Dedifferentiated amniotic fluid mesenchymal stem cell (primary cell): ENCODE results near the gene EIPR1.
"Not testable (repeated sequence)": the region's sequence is repeated elsewhere in the genome, so short reads cannot be mapped to it uniquely, and the experiment has no call there.

Experiments
- DNase-seq: peaks from one replicate; pipeline ENCODE4 v3.0.0-alpha.2; 2016; ENCODE audit errors: extremely low spot score

EIPR1 gene

DNA sequence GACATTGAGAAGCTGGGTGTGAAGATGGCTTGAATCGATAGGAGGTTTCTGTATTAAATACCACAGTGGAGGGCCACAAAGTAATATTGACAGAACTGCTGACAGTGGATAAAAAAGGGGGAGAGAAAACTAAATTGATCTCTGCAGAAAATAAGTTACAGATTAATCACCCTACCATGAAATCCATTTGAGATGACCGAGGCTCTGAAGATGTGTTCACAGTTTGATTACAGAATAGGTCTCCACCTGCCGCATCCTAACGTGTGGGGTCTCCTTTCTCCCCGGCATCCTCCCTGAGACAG, 165.6 kb downstream of the EIPR1 start:
- no peak for DNase-seq

DNA sequence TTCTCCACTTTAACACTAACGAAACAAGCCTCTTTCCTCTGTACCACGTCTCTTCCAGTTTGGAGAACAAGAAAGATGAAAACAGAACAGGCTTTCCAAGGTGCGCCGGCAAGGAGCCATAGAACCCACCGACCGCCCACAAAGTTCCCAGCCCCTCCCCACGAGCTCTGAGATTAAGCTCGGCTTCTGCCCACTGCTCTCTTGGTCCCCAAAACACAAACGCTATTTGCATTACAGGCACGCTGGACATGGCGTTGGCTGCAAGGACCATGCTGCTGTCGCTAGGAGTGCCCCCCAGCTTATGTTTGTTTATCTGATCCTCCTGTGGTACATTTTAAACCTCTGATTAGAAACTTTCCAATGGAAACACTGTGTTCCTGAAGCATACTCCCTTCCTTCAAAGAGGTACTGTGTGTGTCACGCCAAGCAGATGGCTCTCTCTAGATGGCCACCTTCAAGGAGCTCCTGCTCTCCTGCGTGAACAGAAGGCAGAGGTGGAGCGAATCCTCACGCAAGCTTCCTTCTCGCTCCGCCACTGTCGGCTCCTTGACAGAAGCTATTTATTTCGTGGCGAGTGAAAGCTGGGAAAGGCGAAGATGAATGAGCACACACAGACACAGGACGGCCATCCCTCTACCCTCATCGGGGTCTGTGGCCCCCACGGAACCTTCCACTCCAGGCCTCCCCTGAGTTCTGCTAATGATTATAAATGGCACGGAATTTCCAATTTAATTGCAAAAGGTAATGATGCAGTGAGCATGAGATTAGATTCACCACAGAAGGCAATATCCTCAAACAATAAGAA, 166.2 kb downstream of the EIPR1 start:
- no peak for DNase-seq

DNA sequence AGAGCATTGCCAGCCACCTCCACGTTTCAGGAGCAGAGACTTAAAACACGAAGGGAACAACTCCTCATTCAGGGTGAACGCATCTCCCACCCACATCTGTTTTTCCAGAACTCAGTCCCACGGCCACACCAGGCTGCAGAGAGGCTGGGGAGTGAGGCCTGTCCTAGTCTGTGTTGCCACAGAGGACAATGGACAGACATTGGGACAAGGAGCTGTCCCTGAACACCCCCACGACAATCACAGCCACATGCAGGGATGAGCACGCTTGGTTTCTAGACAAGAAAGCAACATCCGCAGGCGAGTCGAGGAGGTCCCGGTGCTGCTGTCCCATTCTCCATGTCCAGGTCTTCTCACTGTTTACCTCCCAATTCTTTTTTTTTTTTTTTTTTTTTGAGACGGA, 167.4 kb downstream of the EIPR1 start:
- DNase-seq, result no peak

DNA sequence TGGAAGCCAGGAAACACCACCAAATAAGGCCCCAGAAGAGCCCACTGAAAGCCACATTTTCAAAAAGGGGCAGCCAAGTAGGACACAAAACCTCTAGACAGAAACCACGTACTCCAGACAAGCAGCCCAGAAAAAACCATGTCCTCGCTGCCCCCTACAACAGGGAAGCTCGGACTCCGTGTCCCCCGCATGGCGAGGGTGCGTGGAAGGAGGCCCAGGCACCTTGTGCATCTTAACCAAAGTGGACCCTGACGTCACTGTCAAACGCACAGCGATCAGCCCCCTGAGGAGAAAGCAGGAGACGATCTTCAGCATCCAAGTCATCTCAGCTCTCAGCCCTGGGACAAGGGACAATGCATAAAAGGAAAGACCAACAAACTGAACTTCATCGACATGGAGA, 168.4 kb downstream of the EIPR1 start:
- DNase-seq, result no peak

DNA sequence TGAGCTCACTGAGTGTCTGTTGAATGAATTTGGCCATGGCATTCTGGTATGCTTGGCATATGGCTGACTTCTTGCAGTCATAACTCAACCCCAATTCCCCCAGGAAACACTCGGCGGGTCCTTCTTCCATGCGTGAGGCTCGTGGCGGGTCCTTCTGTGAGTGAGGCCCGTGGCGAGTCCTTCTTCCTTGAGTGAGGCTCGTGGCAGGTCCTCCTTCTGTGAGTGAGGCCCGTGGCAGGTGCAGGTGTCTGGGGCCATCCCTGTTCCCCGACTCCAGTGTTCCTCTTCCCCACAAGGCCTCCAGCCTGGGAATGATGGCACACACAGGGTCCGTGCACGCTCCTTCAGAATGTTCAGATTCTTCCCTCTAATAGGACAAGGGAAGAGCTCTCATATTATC, 169.0 kb downstream of the EIPR1 start:
- no peak for DNase-seq

DNA sequence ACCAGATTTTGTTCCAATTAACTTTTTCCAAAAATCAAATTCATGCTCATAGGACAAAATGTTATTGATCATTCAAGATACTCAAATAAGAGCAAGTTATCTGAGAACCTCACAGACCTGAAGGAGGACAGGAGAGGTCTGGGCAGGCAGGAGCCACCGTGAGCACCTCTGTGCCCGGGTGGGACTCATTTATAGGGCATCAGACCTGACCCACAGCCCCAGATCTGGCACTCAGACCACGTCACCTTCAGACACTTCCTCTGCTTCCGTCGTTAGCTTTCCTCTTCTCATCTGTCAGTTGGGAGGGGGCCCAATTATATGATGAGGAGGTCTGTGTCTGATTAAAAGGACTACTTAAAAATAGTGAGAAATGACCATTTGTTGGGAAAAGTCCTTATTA, 169.4 kb downstream of the EIPR1 start:
- DNase-seq, result no peak

DNA sequence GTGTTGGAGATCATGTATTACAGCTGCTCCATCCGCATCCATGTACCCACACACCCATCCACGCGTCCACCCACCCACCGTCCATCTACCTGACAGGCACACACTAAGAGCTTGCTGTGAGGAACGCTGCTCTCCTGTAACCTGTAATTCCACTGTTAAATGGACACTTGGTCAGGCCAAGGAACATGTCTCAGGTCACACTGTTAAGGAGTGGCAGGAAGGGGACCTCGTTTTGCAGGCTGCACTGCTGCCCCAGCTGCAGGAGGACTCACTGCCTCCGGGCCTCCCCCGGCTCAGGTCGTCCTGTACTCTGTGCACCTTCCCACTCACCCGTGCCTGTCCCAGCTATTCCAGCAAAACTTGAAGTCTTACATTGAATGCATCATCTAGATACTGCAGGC, 170.5 kb downstream of the EIPR1 start:
- DNase-seq, result no peak

DNA sequence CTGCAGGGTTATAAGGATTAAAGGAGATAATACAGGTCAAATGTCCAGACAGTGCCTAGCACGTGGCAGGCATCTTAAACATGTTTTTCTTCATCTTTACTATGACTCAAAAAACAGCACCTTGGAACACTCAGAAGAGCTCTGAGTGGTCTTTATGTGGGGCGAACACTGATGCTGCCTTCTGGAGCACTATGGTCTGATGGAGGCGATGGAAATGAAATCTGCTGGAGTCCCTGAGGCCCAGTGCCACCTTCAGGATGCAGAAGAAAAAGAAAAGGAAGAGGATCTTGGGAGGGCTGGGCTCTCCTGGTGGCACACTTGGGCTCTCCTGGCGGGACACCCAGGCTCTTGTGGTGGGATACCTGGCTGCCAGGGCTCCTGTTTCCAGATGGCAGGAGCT, 171.8 kb downstream of the EIPR1 start:
- DNase-seq, result no peak

DNA sequence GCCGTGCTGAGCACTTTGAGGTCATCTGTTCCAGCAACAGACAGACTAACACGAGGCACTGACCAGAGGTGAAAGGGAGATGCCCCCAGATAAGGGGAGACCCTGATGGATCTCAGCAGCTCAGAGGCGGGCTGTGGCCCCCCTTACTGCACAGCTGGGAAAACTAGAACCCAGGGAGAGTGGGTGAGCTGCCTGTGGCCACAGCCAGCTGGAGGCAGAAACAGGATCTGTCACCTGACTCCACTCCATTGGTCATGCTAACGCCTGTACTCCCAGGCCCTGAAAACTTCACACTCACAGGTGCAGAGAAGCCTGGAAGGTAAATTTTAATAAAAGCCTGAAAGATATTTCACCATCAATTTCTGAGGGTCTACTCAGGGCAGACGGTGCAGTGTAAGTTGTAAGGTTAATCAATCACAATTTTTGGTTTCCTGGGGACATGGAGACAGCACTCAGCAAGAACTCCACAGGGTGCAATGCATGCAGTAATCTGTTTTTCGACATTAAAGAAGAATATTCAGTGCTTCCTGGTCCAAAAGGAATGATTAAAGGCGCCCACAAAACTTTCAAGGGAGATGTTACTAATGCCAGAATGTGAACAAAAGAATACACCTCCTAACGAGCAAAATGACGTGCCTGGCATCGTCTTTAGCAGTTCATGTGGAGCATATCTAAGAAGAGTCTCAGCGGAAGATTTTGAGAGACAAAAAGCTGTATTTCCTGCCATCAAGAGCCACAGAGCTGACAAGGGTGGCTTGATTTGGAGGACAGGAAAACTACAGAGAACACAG, 173.4 kb downstream of the EIPR1 start:
- DNase-seq, result no peak

DNA sequence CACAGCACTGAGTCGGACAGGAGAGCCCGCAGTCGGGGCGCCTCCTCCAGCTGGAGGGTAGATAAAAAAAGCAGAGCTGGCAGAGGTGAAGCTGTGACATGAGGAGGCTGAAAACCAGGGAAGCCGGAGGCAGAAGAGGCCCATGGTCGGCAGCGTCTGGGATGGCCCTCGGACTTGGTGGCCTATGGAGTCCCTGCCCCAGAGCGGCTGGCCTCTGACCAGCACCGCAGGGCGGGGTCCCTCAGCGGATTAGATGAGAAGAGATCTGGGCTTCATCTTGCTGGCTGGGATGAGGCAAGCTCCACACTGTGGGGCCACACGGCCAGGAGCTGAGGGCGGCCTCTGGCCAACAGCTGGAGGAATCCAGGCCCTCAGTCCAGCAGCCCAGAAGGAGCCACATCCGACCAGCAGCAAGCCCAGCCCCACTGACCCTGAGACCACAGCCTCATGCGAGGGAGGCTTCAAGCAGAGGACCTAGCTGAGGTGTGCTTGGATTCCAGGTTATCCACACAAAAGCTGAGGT, 174.1 kb downstream of the EIPR1 start:
- no peak for DNase-seq

DNA sequence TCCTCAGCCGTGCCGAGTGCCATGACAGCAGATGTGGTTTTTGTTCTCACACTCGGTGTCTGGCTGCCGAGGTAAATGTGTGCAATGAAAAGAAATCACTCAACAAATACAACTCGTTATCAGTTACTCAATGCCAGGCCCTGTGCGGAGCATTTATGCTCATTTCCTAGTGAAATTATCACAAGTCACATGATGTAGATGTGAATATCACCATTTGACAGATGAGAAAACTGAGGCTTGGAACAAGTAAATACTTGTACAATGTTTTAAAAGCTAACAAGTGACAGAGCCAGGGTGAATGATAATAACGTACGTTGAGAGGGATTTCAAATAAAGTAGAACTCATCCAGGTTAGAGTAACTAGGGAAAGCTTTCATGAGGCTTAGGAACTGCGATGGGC, 174.7 kb downstream of the EIPR1 start:
- DNase-seq, result no peak

DNA sequence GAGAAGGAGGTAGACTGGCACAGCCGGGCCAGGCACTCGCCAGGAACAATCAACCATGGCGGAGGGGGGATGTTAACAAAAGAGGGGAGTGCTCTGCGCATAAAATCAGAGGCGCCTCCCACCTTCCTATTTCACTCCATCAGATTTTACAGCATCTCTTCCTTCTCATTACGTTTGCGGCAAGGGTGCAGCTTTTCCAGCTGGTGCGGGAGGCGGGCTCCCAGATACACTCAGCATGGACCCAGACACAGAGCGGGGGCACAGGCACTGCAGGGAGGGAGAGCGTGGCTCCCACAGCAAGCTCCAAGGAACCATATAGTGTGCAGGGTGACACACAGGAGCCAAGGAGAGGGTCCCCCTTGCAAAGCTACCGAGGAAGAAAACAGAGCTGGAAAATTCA, 176.3 kb downstream of the EIPR1 start:
- no peak for DNase-seq

DNA sequence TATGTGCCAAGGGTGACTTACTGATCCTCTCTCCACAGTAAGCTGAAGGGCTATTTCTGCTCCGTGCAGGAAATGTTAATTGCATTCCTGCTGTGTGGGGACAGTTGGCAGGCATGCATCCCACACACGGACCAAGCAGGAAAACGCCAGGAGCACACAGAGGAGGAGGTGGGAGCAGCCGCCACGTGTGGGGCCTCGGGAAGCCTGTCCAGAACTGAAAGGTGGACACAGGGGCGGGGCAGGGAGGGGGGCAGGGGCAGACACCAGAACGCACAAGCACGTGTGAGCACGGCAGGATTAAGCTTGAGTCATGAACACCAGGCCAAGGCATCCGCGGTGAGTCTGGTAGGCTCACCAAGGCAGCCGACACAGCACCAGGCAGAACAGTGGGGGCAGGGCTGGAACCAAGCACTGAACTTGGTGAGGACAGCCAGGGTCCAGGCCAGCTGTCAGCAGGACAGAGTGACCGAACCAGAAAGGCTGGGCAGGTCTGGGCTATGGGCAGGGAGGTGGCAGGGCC, 177.1 kb downstream of the EIPR1 start:
- DNase-seq, result no peak

DNA sequence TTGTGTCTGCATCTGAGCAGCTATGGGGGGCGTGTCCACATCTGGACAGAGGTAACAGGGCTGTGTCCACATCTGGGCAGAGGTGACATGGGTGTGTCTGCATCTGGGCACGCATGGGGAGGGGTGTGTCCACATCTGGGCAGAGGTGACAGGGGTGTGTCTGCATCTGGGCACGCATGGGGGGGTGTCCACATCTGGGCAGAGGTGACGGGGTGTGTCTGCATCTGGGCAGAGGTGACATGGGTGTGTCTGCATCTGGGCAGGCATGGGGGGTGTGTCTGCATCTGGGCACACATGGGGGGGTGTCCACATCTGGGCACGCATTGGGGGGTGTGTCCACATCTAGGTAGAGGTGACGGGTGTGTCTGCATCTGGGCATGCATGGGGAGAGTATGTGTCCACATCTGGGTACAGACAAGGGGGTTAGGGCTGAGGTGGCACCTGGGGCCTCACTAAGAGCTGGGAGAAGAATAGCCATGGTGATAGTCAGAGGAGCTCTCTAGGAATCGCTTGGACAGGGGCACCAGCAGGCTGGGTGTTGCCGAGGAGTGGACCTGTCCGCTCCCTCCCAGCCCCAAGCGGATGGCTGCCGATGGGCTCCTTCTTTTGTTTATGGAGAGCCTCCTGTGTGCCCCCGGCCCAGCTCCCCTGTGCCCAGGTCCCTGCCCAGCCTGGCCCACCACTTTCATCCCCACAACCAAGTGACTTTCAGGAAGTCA, 177.8 kb downstream of the EIPR1 start:
- DNase-seq, result no peak

DNA sequence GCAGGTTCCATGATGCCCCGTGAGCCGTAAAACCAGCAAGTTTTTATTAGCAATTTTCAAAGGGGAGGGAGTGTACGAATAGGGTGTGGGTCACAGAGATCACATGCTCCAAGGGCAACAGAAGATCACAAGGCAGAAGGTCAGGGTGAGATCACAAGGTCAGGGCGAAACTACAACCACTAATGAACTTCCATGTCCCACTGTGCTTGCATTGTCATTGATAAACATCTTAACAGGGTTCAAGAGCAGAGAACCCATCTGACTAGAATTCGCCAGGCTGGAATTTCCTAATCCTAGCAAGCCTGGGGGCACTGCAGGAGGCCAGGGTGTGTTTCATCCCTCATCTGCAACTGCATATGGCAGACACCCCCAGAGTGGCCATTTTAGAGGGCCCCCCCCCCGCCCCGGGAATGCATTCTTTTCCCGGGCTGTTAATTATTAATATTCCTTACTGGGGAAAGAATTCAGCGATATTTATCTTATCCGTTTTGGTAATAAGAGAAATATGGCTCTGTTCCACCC, 178.9 kb downstream of the EIPR1 start:
- DNase-seq, result not testable (repeated sequence)

DNA sequence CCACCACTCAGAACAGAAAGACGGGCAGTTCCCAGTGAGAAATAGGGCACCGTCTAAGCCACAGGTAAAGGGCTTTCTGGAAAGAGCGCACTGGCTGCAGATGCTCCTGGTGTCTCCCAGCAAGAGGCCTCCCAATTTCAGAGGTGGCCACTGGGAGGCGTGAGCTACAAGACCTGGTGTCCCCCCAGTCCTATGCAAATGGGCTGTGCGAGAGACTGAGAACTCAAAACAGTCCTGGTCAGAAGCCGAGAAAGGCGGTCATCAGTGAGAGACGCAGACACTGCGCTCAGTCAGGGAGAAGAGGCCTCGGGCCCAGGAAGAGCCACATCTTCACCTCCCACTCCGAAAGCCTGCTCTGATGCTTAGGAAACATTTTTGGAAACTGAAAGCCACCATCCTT, 179.5 kb downstream of the EIPR1 start:
- no peak for DNase-seq

DNA sequence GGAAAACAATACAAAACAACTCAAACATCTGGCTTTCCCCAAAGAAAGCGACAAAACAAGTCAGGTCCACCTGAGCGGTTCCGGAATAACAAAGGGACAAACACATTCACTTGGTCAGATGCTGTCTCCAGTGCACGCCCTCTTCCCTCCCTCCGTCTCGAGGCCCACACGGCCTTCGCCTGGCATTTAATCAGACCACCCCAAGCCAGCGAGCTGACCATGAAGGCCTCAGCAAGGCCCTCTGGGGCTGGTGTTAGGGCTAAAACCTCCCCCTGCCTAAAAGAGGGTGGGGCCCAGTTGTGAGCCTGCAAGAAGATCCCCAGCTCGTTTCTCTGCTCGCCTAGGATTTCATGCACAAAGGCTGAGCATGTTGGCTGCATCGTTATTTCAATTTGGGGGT, 180.3 kb downstream of the EIPR1 start:
- no peak for DNase-seq

DNA sequence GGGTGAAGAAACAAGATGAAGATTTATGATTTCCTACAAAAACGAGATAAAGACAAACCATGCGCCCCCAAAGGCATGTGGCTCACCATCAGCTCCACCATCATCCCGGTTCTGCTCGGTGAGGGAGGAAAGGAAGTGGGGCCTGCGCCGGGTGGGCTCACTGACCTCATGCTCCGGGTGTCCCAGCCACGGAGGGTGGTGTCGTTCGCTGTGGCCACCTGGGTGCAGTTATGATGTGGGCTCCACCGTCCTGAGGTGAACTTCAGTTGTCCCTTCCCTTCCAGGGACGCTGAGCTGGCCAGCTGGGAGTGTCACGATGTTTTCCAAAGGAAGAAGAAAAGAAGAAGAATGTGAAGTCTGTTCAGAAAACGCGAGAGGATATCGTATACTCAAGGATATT, 180.9 kb downstream of the EIPR1 start:
- no peak for DNase-seq

DNA sequence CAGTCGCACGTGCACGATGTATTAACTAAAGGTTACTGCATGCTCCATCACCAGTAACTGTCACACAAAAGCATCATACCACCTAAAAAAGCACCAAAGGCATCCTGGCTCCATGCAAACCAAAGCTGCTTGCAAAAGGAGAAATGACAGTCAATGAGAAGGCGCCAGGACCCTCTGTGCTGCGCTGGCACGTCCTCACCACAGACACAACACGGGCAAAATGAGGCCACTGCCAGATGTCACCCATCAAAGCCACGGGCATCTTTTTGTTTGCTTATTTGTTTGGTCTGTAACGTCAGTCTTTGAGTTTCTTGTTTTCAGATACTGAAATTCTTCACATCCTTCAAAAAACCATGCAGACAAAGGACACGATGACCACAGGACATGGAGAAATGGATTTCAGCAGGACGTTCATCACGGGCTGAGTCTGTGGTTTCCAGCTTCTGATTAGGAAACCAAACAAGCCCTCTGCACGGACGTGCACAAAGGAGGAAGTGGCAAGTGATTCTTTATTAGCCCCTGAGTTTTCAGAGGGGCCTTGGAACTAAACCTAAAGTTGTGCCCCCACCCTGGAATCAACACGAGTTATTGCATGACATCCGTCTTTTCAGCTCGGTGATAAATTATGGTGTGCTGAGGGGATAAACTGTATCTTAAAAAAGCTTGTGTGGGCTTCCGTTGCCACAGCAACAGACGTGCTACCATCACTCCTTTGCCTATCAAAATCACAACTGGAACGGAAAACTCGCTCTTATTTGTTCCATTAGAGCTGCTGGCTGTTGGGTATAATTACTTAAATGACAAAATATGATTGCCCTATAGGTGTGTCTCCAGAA, 181.8 kb downstream of the EIPR1 start:
- no peak for DNase-seq

DNA sequence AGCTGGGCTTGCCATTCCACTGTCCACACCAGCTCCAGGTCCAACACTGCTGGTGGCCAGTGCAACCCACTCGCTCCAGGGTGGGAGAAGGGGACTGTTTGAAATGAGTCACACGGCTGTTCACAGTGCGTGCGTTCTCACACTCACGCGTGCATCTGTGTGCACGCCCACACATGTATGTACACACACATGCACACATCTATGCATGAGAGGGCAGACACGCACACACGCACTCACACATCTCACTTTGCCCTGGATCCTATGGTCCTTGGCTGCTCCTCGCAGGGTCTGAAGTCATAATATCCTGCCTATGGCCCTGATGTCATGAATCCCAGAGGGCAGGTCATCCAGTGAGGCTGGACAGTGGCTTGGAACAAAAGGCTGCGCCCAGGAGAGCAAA, 182.8 kb downstream of the EIPR1 start:
- DNase-seq, result no peak
